Neural crest cell (in vitro differentiated cells): ENCODE measurements around the gene DBP. TPM values are rescaled to one million over a fixed set of nuclear protein-coding genes. Genes with fewer than 3 reads are reported as not detected.

Experiments used
- DNase-seq: peaks from one replicate; pipeline ENCODE4 v3.0.0; 2021; ENCODE audit warnings: low read depth, mixed read lengths, low spot score
- H3K27ac Mint-ChIP-seq: one replicate; pipeline ENCODE4 v1.8.0; 2021; ENCODE audit warnings: mild to moderate bottlenecking, mixed read lengths; ENCODE audit not compliant: unreplicated experiment
- H3K27me3 Mint-ChIP-seq: 2 replicates; pipeline ENCODE4 v1.8.0; 2021; ENCODE audit warnings: low read depth, mild to moderate bottlenecking, mixed read lengths
- H3K36me3 Mint-ChIP-seq: 2 replicates; pipeline ENCODE4 v1.8.0; 2021; ENCODE audit warnings: low read depth, mild to moderate bottlenecking, mixed read lengths
- H3K4me1 Mint-ChIP-seq: 2 replicates; pipeline ENCODE4 v1.8.0; 2021; ENCODE audit warnings: mixed read lengths
- H3K4me3 Mint-ChIP-seq: one replicate; pipeline ENCODE4 v1.8.0; 2021; ENCODE audit warnings: mild to moderate bottlenecking, mixed read lengths
- H3K9me3 Mint-ChIP-seq: 2 replicates; pipeline ENCODE4 v1.8.0; 2021; ENCODE audit warnings: mixed read lengths
- total RNA-seq: library from RNA; stranded (reverse); gene quantifications from 2 replicates; pipeline ENCODE4 v1.2.1, GENCODE V29; 2021
- TF ChIP-seq, protein P1 (sequence below): fragments of 200-600 bp; sonication (generic); conservative IDR thresholded peaks from 2 replicates; pipeline ENCODE4 v1.5.0; 2021; ENCODE audit warnings: antibody characterized with exemption, mild to moderate bottlenecking

The DBP gene
- total RNA-seq, 1 donor from 2014 or later, result 5.2 TPM

DNA sequence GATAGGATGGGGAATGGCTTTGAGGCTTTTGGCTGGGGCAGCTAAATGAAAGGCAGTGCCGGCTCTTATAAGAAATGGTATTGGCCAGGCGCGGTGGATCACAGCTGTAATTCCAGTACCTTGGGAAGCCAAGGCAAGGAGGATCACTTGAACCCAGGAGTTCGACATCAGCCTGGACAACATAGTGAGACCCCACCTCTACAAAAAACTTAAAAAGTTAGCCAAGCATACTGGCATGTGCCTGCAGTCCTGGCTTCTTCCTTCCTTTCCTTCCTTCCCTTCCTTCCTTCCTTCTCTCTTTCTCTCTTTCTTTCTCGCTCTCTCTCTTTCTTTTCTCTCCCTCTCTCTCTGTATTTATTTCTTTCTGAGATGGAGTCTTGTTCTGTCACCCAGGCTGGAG lies 5.7 kb upstream of the DBP start:
- peaks cover 4% of the 10 kb centered on the region for H3K9me3 Mint-ChIP-seq
- peaks cover 27% of the 10 kb centered on the region for H3K27me3 Mint-ChIP-seq
- DNase-seq, result no peak
- no peak overlapping the region for H3K27ac Mint-ChIP-seq
- TF ChIP-seq, protein P1, sequence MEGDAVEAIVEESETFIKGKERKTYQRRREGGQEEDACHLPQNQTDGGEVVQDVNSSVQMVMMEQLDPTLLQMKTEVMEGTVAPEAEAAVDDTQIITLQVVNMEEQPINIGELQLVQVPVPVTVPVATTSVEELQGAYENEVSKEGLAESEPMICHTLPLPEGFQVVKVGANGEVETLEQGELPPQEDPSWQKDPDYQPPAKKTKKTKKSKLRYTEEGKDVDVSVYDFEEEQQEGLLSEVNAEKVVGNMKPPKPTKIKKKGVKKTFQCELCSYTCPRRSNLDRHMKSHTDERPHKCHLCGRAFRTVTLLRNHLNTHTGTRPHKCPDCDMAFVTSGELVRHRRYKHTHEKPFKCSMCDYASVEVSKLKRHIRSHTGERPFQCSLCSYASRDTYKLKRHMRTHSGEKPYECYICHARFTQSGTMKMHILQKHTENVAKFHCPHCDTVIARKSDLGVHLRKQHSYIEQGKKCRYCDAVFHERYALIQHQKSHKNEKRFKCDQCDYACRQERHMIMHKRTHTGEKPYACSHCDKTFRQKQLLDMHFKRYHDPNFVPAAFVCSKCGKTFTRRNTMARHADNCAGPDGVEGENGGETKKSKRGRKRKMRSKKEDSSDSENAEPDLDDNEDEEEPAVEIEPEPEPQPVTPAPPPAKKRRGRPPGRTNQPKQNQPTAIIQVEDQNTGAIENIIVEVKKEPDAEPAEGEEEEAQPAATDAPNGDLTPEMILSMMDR, result no peak
- H3K4me1 Mint-ChIP-seq, result peaks cover 33% of the 10 kb centered on the region
- H3K4me3 Mint-ChIP-seq, result peak overlapping the region; percentile 47
- peaks cover 2% of the 10 kb centered on the region for H3K36me3 Mint-ChIP-seq

DNA sequence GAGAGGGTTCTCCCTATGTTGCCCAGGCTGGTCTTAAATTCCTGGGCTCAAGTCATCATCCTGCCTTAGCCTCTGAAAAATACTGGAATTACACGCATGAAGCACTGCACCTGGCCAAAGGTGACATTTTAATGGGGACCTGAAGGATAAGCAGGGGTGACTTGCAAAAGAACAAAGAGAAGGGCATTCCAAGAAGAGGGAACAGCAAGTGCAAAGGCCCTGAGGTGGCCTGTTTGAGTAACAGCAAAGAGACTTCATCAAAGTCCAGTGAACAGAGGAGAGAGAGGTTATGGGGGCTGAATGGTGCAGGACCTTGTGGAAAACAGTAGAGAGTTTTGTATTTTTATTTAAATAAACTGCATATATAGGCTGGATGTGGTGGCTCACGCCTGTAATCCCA lies 4.7 kb upstream of the DBP start:
- Mint-ChIP-seq H3K27ac (no peak overlapping the region), H3K9me3 (peaks cover 4% of the 10 kb centered on the region), H3K4me3 (no peak overlapping the region), H3K36me3 (peaks cover 2% of the 10 kb centered on the region), H3K4me1 (peaks cover 35% of the 10 kb centered on the region), H3K27me3 (peaks cover 38% of the 10 kb centered on the region)
- DNase-seq, result no peak
- TF ChIP-seq, protein P1, result no peak

DNA sequence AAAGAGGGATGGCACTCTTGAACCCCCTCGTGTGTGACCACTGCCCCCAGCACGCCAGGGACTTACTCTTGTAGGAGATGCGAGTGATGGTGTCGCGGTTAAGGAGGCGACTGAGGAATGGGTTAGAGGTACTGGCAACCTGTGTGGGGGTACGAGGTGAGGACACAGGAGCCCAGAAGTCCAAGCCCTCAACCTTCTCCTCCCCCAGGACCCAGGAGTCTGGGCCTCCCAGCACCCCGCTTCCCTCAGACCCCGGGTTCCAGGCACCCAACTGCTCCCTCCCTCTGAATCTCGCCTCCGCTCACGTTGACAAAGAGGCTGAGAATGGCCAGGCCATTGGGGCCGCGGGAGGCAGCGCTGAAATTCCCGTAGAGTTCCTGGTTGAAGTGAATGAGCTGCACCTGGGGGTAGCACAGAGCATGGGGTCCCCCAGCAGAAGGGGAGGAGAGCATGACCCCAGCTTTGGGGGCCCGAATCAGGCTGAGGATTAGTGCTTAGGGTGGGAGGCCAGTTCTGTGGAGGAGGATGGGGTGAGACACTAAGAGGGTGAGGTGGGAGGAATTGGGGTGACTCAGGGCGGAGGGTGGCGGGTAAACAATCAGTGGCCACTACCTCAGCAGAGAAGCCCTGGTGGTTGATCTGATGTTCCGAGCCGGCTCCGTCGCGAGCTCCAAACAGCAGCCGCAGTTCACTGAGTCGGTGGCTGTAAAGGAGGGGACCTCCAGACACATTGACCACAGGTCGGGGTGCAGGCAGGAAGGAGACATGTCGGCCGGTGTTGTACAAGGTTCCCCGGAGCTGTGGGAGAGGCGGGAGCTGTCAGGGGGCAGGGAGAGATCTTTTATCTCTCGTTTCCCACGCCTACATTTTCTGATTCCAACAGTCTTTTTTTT lies 2.5 kb upstream of the DBP start:
- Mint-ChIP-seq H3K27me3 (peaks cover 48% of the 10 kb centered on the region), H3K9me3 (peaks cover 4% of the 10 kb centered on the region), H3K27ac (no peak overlapping the region), H3K4me1 (peaks cover 26% of the 10 kb centered on the region), H3K4me3 (peak overlapping the region; percentile 23), H3K36me3 (peaks cover 2% of the 10 kb centered on the region)
- DNase-seq, result no peak
- TF ChIP-seq, protein P1, result no peak

DNA sequence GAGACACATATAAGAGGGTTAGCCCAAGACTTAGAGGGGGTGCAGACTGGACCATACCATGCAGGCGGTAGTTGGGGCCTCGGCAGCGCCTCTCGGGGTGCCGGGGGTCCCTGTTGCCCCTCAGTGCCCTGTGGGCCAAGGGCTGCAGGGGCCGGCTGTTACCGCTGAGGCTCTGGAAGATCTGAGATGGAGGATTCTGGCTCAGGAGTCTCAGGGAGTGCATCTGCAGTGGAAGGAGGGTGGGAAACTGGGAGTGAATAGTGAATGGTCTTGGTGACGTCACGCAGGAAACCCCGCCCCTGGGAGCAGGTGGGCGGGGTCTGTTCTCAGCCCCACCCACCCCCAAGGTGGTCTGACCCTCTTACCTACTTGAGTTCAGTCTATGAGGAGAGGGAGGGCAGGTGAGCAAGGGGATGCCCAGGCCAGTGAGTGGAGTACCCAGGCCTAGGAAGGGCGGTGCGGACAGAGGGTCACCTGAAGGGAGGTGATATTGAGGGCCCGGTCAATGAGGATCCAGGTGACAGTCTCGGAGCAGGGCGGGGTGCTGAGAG lies 1.7 kb upstream of the DBP start:
- peaks cover 55% of the 10 kb centered on the region for H3K27me3 Mint-ChIP-seq
- peak overlapping the region; percentile 85 for H3K4me3 Mint-ChIP-seq
- H3K9me3 Mint-ChIP-seq, result peaks cover 4% of the 10 kb centered on the region
- peaks cover 31% of the 10 kb centered on the region for H3K4me1 Mint-ChIP-seq
- H3K27ac Mint-ChIP-seq, result no peak overlapping the region
- DNase-seq, result no peak
- TF ChIP-seq, protein P1, result no peak
- peaks cover 2% of the 10 kb centered on the region for H3K36me3 Mint-ChIP-seq

DNA sequence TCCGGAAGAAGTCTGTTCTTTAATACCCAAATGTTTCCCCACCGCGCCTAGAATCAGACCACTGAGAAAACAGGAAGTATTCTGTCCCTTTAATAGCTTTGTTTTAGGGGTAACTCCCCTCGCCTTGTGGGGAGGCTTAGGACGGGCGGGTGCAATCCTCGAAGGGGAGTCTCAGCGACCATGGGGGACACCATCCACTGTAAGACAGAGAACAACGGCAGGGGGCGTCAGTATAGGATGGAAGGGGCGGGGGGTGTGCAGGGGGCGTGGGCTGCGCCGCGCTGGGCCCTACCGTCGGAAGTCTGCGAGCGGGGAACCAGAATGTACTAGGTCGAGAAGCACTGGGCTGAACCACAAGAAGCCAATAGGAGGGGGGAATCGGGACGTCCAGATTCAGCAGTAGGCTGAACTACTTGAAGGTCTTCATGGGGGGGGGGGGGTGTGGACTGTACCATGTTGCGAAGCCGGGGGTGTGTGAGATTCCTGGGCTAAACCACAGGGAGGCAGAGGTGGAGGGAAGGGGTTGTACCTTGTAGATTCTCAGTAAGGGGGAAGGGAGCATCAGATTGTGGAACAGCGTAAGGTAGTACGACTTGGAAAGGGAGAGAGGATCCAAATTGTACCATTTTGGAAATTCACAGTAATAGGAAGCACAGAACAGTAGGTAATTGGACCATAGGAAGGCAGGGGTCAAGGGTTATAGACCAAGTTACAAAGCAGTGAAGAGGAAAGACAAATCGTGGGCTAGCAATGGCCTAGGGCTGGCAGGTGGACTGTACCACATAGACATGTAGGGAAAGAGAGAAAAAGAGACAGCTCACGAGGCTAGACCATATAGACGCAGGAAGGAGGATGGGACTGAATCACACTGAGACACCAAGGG lies 1.0 kb upstream of the DBP start:
- Mint-ChIP-seq H3K27me3 (peaks cover 55% of the 10 kb centered on the region), H3K4me3 (peak overlapping the region; percentile 85), H3K9me3 (peaks cover 4% of the 10 kb centered on the region), H3K4me1 (peaks cover 31% of the 10 kb centered on the region), H3K27ac (peak overlapping the region; percentile 93), H3K36me3 (peaks cover 2% of the 10 kb centered on the region)
- peak; percentile 59 for DNase-seq
- TF ChIP-seq, protein P1, result no peak
